ENCODE results near the gene PCA3. TPM values are rescaled to one million over a fixed set of nuclear protein-coding genes. Genes with fewer than 3 reads are reported as not detected.

The PCA3 gene
- total and polyA plus RNA-seq, 9 of the 15 experiments (the other 6 are each of a cell fraction or from before 2014, with no cell fraction given), result not detected

DNA sequence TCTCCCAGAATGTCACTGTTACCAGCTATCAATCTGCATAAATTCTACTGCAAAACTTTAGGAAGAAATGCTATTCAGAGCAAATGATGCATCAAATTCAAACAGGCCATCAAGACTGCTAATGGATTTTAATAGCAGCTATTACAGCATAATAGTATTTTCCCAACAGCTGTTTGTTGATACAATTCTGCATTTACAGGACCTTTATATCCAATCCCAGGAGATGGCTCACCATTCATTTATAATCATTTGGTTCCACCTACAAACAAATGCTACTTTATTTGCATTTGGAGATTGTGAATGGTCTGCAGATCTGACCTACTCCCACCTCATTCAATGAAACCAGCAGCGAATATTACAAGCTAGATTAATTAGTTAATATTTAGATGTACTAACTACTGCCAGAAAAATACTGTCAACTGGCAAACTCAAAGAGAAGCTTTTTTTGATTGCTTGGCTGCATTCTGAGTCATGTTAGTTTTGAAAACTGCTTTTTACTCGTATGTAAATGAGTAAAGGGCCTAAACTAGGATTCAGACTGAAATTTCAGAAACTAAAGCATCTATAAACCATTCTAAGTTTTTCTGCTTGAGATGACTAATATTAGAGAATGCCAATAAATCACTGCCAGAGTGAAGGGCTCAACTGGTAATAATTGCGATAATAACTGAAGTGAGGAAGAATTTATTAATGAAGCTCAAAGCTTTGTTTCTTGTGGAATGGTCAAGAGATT is 7.1 kb upstream of the PCA3 start (continued):
- TF ChIP-seq HNRNPL (IDR thresholded peaks at IDR 0.05; ENCODE audit: low read depth, low read length) (no peak), ARID2 (IDR thresholded peaks at IDR 0.05) (no peak)

DNA sequence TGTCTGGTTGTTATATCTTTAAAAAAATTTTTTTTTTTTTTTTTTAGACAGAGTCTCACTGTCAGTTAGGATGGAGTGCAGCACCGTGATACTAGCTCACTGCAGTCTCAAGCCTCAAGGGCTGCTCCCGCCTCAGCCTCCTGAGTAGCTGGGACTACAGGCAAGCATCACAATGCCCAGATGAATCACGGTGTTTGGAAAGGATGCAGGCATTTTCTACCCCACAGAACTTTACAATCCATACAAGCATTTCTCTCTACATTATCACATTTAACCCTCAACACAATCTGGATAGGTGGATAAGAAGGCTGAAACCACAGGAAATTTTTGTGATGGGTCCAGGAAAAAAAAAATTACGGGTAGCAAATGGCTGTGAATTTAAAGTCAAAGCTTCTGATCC is 5.8 kb upstream of the PCA3 start:
- H3K4me3 ChIP-seq, result no peak overlapping the region
- 0% methylated on average over 3 of the region's 4 CpGs for WGBS (ENCODE audit: insufficient coverage, low coverage, missing lambda C conversion rate)
- no peaks in the 10 kb centered on the region for H3K79me2 ChIP-seq (ENCODE audit: control insufficient read depth, insufficient read depth, low read length)
- no peak overlapping the region for H3K4me2 ChIP-seq (ENCODE audit: insufficient read depth, low read length)
- BruUV-seq (replicated peaks), result no TSS peak
- DNase-seq (ENCODE audit: extremely low read depth in 1 of 4, low spot score in 3 of 4) (no peak), ATAC-seq (no peak), FAIRE-seq (no peak)
- no peak overlapping the region for H2AFZ ChIP-seq (ENCODE audit: low read depth, low read length)
- H3K9me3 ChIP-seq (replicated peaks; ENCODE audit: control insufficient read depth, insufficient read depth, low read depth, low read length), result no peaks in the 10 kb centered on the region
- no peak overlapping the region for H3K9ac ChIP-seq (ENCODE audit: insufficient read depth in 1 of 2, low read depth in 2 of 2, low read length in 2 of 2)
- no peaks in the 10 kb centered on the region for H3K9me1 ChIP-seq (ENCODE audit: control insufficient read depth, insufficient read depth, low read length)
- no peaks in the 10 kb centered on the region; a peak in 1 of 5 replicates for H3K4me1 ChIP-seq (replicated peaks in 1 of 2; ENCODE audit: control insufficient read depth in 2 of 2, insufficient read depth in 2 of 2, low read length in 2 of 2)
- H3K36me3 ChIP-seq (ENCODE audit: control insufficient read depth, insufficient read depth, low read length), result no peaks in the 10 kb centered on the region
- ChIA-PET POLR2A (interaction anchor here (0.6 kb wide), 1 partner anchor 445 kb away, joined by 3 read pairs; no protein-coding TSS in a partner anchor), CTCF (ENCODE audit: low intra/inter-chr PET ratio) (no interaction called here)
- intact Hi-C loops (cut with micrococcal nuclease), result no loop called here
- no peaks in the 10 kb centered on the region for H4K20me1 ChIP-seq (replicated peaks; ENCODE audit: control insufficient read depth, insufficient read depth, low read length)
- in situ Hi-C loops (cut with MboI), result no loop called here
- no peak for TF ChIP-seq CCNT2 (IDR thresholded peaks at IDR 0.05; ENCODE audit: borderline replicate concordance, extremely low read depth, insufficient read length, low read depth, low read length)
- TF ChIP-seq E2F4 (CRISPR knock-in tag; IDR thresholded peaks at IDR 0.05; ENCODE audit: low read depth), result no peak
- TF ChIP-seq, protein P1, sequence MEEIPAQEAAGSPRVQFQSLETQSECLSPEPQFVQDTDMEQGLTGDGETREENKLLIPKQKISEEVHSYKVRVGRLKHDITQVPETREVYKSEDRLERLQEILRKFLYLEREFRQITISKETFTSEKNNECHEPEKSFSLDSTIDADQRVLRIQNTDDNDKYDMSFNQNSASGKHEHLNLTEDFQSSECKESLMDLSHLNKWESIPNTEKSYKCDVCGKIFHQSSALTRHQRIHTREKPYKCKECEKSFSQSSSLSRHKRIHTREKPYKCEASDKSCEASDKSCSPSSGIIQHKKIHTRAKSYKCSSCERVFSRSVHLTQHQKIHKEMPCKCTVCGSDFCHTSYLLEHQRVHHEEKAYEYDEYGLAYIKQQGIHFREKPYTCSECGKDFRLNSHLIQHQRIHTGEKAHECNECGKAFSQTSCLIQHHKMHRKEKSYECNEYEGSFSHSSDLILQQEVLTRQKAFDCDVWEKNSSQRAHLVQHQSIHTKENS (CRISPR knock-in tag; IDR thresholded peaks at IDR 0.05), result no peak
- TF ChIP-seq WHSC1 (IDR thresholded peaks at IDR 0.05; ENCODE audit: low read length), result no peak
- no peak for TF ChIP-seq ZNF507 (tag; conservative IDR thresholded peaks at IDR 0.05)
- TF ChIP-seq ZNF780A (CRISPR knock-in tag; IDR thresholded peaks at IDR 0.05), result no peak
- no peak for TF ChIP-seq ZSCAN29 (IDR thresholded peaks at IDR 0.05)
- TF ChIP-seq ARID4B (CRISPR knock-in tag; IDR thresholded peaks at IDR 0.05), result no peak
- no peak overlapping the region for H3K27ac ChIP-seq (ENCODE audit: extremely low read depth, low read depth, low read length)
- H3K27me3 ChIP-seq (ENCODE audit: control insufficient read depth in 2 of 2, insufficient read depth in 2 of 2, low read length in 2 of 2), result no peaks in the 10 kb centered on the region
